Vagina (tissue), 2 donors: Measurements from ENCODE around the gene MEP1A.

Experiments used
- CTCF ChIP-seq, 3 experiments: fragments of 450-650 bp in 2 of 3; fragments of 200-600 bp in 1 of 3; sonication (generic) in 1 of 3; IDR thresholded peaks; one replicate each; pipeline ENCODE4 v1.5.1; 2017 to 2019; ENCODE audit warnings: antibody characterized with exemption in 3 of 3, mild to moderate bottlenecking in 2 of 3, moderate library complexity in 2 of 3
- POLR2A ChIP-seq, 2 donors: fragments of 450-650 bp; IDR thresholded peaks; one replicate each; pipeline ENCODE4 v1.6.1; 2017; ENCODE audit warnings: antibody characterized with exemption in 2 of 2, mild to moderate bottlenecking in 2 of 2, moderate library complexity in 2 of 2

GRCh38 chr6:46756469-46757213 lies 36.5 kb upstream of the MEP1A start:
- no peak for TF ChIP-seq CTCF (IDR thresholded peaks at IDR 0.05)
- TF ChIP-seq POLR2A (IDR thresholded peaks at IDR 0.05): no peak
